ENCODE measurements around the gene ATXN1. TPM values are rescaled to one million over a fixed set of nuclear protein-coding genes. Genes with fewer than 3 reads are reported as not detected.

Gene ATXN1
- polyA plus RNA-seq, 1 of the 3 experiments (the other 2 are of a cell fraction) = 7.9 TPM

DNA sequence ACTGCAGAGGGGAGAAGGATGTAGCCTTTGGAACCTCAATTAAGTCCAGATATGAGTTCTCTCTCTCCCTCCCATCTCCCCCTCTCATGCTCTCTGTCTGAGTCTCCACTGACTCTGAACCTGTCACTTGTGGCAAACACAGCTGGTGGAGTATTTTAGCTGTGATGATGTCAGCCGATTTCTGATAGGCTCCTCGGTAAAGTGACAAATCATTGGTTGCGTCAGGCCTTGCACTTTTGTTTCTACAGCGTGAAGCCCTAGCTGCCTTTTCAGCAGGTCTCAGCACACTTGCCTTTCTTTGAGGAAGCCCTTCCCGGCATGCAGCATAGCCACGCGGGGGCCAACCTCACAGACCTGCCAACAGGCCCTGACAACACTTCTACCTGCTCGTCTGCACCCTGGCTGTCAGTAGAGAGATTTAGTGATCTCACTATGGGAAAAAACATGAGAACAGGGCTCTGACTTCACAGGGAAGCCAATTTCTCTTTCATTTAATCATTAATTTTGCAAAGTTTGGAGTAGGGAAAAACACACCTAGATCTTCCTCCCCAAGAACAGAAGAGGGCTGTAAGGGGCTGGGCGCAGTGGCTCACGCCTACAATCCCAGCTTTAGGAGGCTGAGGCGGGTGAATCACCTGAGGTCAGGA lies 438.5 kb downstream of the ATXN1 start:
- H3K9ac ChIP-seq = no peak overlapping the region
- TF ChIP-seq MEF2A (IDR thresholded peaks at IDR 0.05; ENCODE audit: borderline replicate concordance, low read depth) (peak; percentile 34; the same call in 1 of the 2 replicates), TAF1 (IDR thresholded peaks at IDR 0.05; ENCODE audit: borderline replicate concordance, low read depth, low read length) (no peak), SIN3A (IDR thresholded peaks at IDR 0.05; ENCODE audit: borderline replicate concordance, low read depth, low read length) (peak; percentile 72), RAD21 (IDR thresholded peaks at IDR 0.05; ENCODE audit: low read length) (no peak), SMC3 (IDR thresholded peaks at IDR 0.05; ENCODE audit: low read depth, low read length) (no peak), MXI1 (IDR thresholded peaks at IDR 0.05; ENCODE audit: low read depth, low read length) (no peak), POLR2AphosphoS5 (IDR thresholded peaks at IDR 0.05; ENCODE audit: low read depth, low read length) (no peak), ELF1 (IDR thresholded peaks at IDR 0.05) (no peak), JUND (IDR thresholded peaks at IDR 0.05) (0 out of 2 replicates have a peak, but pooled peaks have one; percentile 30), RXRA (IDR thresholded peaks at IDR 0.05; ENCODE audit: borderline replicate concordance, low read depth) (no peak), FOSL2 (IDR thresholded peaks at IDR 0.05; ENCODE audit: borderline replicate concordance, low read depth) (no peak; the same call in 1 of the 2 replicates), EZH2phosphoT487 (IDR thresholded peaks at IDR 0.05; ENCODE audit: borderline replicate concordance, low read depth) (no peak), RCOR1 (IDR thresholded peaks at IDR 0.05; ENCODE audit: low read length) (no peak), NRF1 (IDR thresholded peaks at IDR 0.05; ENCODE audit: low read depth, low read length) (no peak), TEAD4 (IDR thresholded peaks at IDR 0.05; ENCODE audit: borderline replicate concordance, insufficient read depth) (no peak), GATA2 (CRISPR knock-in tag; IDR thresholded peaks at IDR 0.05) (no peak), TCF12 (IDR thresholded peaks at IDR 0.05) (peak; percentile 68), CHD2 (IDR thresholded peaks at IDR 0.05; ENCODE audit: low read length, partially characterized antibody) (no peak)
- TF ChIP-seq, protein P1, sequence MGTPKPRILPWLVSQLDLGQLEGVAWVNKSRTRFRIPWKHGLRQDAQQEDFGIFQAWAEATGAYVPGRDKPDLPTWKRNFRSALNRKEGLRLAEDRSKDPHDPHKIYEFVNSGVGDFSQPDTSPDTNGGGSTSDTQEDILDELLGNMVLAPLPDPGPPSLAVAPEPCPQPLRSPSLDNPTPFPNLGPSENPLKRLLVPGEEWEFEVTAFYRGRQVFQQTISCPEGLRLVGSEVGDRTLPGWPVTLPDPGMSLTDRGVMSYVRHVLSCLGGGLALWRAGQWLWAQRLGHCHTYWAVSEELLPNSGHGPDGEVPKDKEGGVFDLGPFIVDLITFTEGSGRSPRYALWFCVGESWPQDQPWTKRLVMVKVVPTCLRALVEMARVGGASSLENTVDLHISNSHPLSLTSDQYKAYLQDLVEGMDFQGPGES (IDR thresholded peaks at IDR 0.05; ENCODE audit: low read depth, low read length) = no peak
- TF ChIP-seq, protein P2, sequence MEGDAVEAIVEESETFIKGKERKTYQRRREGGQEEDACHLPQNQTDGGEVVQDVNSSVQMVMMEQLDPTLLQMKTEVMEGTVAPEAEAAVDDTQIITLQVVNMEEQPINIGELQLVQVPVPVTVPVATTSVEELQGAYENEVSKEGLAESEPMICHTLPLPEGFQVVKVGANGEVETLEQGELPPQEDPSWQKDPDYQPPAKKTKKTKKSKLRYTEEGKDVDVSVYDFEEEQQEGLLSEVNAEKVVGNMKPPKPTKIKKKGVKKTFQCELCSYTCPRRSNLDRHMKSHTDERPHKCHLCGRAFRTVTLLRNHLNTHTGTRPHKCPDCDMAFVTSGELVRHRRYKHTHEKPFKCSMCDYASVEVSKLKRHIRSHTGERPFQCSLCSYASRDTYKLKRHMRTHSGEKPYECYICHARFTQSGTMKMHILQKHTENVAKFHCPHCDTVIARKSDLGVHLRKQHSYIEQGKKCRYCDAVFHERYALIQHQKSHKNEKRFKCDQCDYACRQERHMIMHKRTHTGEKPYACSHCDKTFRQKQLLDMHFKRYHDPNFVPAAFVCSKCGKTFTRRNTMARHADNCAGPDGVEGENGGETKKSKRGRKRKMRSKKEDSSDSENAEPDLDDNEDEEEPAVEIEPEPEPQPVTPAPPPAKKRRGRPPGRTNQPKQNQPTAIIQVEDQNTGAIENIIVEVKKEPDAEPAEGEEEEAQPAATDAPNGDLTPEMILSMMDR (IDR thresholded peaks at IDR 0.05) = no peak
- TF ChIP-seq, protein P3, sequence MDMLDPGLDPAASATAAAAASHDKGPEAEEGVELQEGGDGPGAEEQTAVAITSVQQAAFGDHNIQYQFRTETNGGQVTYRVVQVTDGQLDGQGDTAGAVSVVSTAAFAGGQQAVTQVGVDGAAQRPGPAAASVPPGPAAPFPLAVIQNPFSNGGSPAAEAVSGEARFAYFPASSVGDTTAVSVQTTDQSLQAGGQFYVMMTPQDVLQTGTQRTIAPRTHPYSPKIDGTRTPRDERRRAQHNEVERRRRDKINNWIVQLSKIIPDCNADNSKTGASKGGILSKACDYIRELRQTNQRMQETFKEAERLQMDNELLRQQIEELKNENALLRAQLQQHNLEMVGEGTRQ (IDR thresholded peaks at IDR 0.05; ENCODE audit: borderline replicate concordance, low read depth, low read length) = no peak
- TF ChIP-seq, protein P4, sequence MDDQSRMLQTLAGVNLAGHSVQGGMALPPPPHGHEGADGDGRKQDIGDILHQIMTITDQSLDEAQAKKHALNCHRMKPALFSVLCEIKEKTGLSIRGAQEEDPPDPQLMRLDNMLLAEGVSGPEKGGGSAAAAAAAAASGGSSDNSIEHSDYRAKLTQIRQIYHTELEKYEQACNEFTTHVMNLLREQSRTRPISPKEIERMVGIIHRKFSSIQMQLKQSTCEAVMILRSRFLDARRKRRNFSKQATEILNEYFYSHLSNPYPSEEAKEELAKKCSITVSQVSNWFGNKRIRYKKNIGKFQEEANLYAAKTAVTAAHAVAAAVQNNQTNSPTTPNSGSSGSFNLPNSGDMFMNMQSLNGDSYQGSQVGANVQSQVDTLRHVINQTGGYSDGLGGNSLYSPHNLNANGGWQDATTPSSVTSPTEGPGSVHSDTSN (IDR thresholded peaks at IDR 0.05) = peak; percentile 62
- TF ChIP-seq, protein P5, sequence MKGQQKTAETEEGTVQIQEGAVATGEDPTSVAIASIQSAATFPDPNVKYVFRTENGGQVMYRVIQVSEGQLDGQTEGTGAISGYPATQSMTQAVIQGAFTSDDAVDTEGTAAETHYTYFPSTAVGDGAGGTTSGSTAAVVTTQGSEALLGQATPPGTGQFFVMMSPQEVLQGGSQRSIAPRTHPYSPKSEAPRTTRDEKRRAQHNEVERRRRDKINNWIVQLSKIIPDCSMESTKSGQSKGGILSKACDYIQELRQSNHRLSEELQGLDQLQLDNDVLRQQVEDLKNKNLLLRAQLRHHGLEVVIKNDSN (IDR thresholded peaks at IDR 0.05; ENCODE audit: borderline replicate concordance, low read depth) = no peak
- TF ChIP-seq, protein P6, sequence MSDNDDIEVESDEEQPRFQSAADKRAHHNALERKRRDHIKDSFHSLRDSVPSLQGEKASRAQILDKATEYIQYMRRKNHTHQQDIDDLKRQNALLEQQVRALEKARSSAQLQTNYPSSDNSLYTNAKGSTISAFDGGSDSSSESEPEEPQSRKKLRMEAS (IDR thresholded peaks at IDR 0.05; ENCODE audit: low read depth) = peak; percentile 15; the same call in 1 of the 2 replicates
- TF ChIP-seq, protein P7, sequence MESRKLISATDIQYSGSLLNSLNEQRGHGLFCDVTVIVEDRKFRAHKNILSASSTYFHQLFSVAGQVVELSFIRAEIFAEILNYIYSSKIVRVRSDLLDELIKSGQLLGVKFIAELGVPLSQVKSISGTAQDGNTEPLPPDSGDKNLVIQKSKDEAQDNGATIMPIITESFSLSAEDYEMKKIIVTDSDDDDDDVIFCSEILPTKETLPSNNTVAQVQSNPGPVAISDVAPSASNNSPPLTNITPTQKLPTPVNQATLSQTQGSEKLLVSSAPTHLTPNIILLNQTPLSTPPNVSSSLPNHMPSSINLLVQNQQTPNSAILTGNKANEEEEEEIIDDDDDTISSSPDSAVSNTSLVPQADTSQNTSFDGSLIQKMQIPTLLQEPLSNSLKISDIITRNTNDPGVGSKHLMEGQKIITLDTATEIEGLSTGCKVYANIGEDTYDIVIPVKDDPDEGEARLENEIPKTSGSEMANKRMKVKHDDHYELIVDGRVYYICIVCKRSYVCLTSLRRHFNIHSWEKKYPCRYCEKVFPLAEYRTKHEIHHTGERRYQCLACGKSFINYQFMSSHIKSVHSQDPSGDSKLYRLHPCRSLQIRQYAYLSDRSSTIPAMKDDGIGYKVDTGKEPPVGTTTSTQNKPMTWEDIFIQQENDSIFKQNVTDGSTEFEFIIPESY (IDR thresholded peaks at IDR 0.05; ENCODE audit: borderline replicate concordance, low read depth) = no peak

More for the DNA sequence above, 438.5 kb downstream of the ATXN1 start:
- H2AFZ ChIP-seq (ENCODE audit: low read depth) = no peak overlapping the region
- ChIA-PET POLR2A (no interaction called here), CTCF (interaction anchor here (0.6 to 10.2 kb wide), 3 partner anchors 10 to 87 kb away, joined by 3 to 81 read pairs (median 14); no protein-coding TSS in a partner anchor)
- WGBS (ENCODE audit: low lambda C conversion rate) = 70% methylated on average over 11 of the region's 11 CpGs
- no peaks in the 10 kb centered on the region for H3K9me2 ChIP-seq
- H3K36me3 ChIP-seq (replicated peaks in 1 of 2; ENCODE audit: control insufficient read depth in 1 of 2, insufficient read depth in 2 of 2, low read length in 1 of 2) = peaks cover 11 to 13% of the 10 kb centered on the region in 2 experiments
- peak overlapping the region in 1 of 2 experiments; percentile 28; a peak in 1 of 4 replicates for H3K27ac ChIP-seq (ENCODE audit: low read depth in 2 of 2, low read length in 1 of 2)
- no peak overlapping the region for H3K4me3 ChIP-seq (ENCODE audit: low read depth in 2 of 2, low read length in 1 of 2)
- H3K4me2 ChIP-seq = no peak overlapping the region
- no peaks in the 10 kb centered on the region for H3K9me3 ChIP-seq
- peaks cover 39% of the 10 kb centered on the region for H3F3A ChIP-seq (replicated peaks; ENCODE audit: insufficient read depth)
- H4K20me1 ChIP-seq (ENCODE audit: insufficient read depth) = peaks cover 15% of the 10 kb centered on the region; the same call in 1 of the 2 replicates
- peaks cover 13 to 56% of the 10 kb centered on the region in 2 experiments; a peak in 3 of 4 replicates for H3K4me1 ChIP-seq (ENCODE audit: control insufficient read depth in 1 of 2, insufficient read depth in 2 of 2, low read depth in 1 of 2, low read length in 1 of 2)
- no peaks in the 10 kb centered on the region for H3K27me3 ChIP-seq (ENCODE audit: insufficient read depth)
- peaks cover 12% of the 10 kb centered on the region for H3K79me2 ChIP-seq (ENCODE audit: insufficient read depth)
- no peak for DNase-seq

All from SK-N-SH (cell line).